GM10266 (cell line): Measurements from ENCODE around the gene UNC5B.

Experiments
- DNase-seq: peaks from one replicate; pipeline ENCODE4 v3.0.0; 2012; ENCODE audit errors: extremely low spot score
- TF ChIP-seq, protein P1 (sequence below): IDR thresholded peaks from 2 replicates; pipeline ENCODE4 v1.5.1; 2012; ENCODE audit warnings: mild to moderate bottlenecking, low read depth; ENCODE audit not compliant: control insufficient read depth, insufficient read depth; ENCODE audit errors: missing control alignments

The UNC5B gene

DNA sequence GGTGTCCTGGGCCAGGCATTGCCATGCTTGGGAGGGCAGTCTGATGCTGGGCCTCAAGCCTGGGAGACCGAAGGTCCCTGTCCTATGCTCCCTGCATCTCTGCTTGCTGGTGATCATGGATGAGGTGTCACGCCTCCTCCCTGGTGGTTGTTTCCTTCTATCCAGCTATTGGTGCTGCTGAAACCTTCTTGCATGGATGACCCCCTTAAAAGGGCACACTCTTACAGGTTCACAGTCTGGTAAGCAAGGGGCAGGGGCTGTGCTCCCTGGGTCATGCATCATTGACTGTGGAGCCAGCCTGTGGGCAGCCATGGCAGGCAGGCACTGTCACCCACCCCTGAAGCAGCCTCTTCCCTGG lies 69.9 kb downstream of the UNC5B start:
- no peak for DNase-seq
- TF ChIP-seq, protein P1, sequence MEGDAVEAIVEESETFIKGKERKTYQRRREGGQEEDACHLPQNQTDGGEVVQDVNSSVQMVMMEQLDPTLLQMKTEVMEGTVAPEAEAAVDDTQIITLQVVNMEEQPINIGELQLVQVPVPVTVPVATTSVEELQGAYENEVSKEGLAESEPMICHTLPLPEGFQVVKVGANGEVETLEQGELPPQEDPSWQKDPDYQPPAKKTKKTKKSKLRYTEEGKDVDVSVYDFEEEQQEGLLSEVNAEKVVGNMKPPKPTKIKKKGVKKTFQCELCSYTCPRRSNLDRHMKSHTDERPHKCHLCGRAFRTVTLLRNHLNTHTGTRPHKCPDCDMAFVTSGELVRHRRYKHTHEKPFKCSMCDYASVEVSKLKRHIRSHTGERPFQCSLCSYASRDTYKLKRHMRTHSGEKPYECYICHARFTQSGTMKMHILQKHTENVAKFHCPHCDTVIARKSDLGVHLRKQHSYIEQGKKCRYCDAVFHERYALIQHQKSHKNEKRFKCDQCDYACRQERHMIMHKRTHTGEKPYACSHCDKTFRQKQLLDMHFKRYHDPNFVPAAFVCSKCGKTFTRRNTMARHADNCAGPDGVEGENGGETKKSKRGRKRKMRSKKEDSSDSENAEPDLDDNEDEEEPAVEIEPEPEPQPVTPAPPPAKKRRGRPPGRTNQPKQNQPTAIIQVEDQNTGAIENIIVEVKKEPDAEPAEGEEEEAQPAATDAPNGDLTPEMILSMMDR: no peak

DNA sequence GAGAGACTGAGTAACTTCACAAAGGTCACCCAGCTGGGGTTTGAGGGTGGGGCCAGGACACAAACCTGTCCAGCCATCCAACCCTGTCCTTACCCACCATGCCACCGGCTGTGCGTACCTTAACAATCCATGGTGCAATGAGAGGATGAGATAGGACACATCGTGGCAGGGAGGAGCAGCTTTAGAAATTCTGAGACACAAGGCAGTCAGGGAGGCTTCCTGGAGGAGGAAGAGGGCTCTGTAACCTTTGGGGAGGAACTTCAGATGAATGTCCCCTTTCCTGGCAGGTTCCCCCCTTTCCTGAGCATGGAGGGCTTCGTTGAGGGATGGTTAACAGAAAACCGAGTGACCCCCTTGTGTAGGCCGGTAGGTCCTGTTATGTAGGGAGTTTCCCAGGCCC lies 71.0 kb downstream of the UNC5B start:
- TF ChIP-seq, protein P1: no peak

DNA sequence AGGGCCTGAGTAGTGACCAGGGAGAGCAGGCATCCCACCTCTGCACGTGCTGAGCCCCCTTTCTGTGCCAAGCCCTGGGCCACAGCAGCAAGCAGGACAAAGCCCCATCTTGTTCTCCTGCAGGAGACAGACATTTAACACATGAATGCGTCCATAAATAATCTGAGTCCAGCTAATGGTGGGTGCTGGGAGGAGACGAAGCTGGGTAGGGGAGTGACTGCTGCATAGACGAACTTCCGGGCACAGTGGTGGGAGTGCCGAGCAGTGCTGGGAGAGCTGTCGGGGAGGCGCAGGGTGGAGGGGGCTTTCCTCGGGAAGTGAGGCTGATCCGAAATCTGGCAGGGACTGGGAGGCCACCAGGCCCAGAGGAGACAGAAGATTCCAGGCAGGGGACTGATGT lies 71.5 kb downstream of the UNC5B start:
- no peak for DNase-seq
- TF ChIP-seq, protein P1: no peak

More for the DNA sequence above, 71.0 kb downstream of the UNC5B start:
- DNase-seq: no peak

DNA sequence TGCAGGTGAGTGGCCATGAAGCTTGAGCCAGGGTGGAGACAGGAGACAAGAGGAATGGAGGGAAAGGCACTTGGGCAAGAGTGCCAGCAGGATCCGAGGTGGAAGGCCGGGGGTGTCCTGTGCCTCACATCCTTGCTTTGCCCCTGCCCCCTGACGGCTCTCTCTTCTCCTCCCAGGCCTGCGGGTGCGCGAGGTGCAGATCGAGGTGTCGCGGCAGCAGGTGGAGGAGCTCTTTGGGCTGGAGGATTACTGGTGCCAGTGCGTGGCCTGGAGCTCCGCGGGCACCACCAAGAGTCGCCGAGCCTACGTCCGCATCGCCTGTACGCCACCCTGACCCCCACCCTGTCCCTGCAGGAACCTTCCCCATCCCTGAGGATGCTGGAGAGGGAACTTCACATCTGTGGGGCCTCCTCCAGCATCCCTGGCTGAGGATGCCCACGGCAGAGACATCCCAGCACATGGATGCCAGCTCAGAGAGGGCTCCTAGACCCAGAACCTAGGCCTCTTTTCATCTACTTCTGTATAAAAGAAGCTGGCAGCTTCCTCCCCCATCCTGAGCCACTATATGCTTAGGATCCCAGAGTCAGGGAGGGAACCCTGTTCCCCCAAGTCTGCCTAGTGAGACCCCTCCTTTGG lies 72.3 kb downstream of the UNC5B start:
- no peak for DNase-seq
- TF ChIP-seq, protein P1: no peak

DNA sequence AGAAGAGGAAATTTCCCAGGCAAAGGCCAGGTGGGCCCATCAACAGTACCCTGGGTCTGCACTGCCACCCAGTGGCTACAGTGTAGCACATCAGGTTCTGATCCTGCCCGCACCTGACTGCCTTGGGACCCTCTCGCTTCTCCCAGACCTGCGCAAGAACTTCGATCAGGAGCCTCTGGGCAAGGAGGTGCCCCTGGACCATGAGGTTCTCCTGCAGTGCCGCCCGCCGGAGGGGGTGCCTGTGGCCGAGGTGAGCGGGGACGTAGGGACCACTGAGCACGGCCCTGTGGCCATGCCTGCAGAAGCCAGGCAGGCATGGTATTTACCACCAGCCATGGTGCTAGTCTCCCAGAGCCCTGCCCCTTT lies 72.8 kb downstream of the UNC5B start:
- DNase-seq: peak; percentile 77

DNA sequence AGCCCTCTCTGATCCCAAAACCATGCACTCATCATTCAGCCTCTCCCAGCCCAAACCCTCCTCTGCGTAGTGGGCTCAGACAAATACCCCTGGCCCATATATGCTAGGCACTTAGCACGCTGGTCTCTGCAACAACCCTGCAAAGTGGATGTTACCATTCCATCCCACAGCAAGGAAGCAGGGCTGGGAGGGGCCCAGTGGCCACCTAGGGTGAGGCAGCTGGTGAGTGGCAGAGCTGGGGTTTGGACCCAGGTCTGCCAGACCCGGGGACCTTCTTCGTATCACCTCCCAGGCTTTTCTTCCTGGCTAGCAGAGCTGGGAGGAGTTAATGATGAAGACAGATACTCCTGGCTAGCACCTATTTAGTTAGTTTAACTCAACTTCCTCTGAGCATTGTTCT lies 73.6 kb downstream of the UNC5B start:
- DNase-seq: no peak
- TF ChIP-seq, protein P1: no peak

More for the DNA sequence above, 72.8 kb downstream of the UNC5B start:
- TF ChIP-seq, protein P1: peak; percentile 66

DNA sequence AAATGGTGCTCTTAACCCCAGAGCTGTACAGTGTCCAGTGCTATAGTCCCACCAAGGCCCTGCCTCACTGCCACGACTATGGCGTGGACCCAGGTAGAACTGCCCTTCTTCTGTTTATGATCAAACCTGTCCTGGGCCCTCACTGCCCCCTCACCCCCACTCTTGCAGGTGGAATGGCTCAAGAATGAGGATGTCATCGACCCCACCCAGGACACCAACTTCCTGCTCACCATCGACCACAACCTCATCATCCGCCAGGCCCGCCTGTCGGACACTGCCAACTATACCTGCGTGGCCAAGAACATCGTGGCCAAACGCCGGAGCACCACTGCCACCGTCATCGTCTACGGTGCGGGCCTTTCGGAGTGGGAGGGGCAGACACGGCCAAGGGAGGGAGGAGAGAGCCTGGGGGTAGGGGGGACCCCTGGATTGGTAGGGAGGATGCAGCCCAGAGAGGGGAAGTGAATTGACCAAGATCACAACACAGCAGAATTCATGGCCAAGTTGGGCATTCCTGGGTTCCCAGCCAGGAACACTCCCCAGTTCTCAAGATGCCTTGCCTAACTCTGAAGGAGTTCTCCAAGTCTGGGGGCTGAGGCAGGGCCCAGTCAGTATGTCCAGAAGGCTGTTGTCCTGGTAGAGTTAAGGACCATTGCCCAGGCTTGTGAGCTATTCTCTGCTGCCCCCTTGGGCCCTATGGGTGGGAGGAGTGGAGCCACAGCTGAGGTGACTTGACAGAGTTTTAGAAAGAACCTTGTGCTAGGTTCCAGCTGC lies 74.3 kb downstream of the UNC5B start:
- DNase-seq: no peak
- TF ChIP-seq, protein P1: no peak
